GM13976 (cell line): ENCODE data around the gene GARIN5A.

Source experiments
- DNase-seq: peaks from one replicate; pipeline ENCODE4 v3.0.0; 2012; ENCODE audit warnings: low spot score
- CTCF ChIP-seq: IDR thresholded peaks from 2 replicates; pipeline ENCODE4 v1.5.1; 2012; ENCODE audit warnings: borderline replicate concordance, mild to moderate bottlenecking; ENCODE audit not compliant: insufficient read depth; ENCODE audit errors: extremely low read depth, missing control alignments, control extremely low read depth
- in situ Hi-C: fragments of 300-500 bp; cut with MboI; formaldehyde crosslinking; loops from one replicate; pipeline ENCODE4 v1.12.0; 2022; ENCODE audit warnings: low sequenced_read_pairs, mixed read lengths, inconsistent platforms; ENCODE audit not compliant: unreplicated experiment

GARIN5A gene

DNA sequence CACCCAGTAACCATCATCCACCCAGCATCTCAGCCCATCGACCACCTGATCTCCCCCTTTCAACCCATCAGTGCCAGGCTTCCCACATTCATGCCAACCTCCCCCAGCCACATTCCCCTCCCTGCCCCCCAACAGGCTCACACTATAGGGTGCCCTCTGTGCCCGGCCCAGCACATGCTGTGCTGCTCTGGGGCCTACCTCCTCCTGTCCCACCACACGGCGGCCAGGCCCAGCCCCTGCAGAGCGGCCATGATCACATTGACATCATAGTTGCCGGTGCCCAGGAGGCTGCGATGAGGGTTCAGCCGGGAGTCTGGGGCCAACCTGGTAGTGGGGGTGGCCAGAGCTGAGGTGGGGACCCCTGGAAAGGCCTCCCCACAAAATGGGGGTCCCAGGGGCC is 30.7 kb upstream of the GARIN5A start:
- DNase-seq, result no peak
- in situ Hi-C loops, result no loop called here
- no peak for TF ChIP-seq CTCF

DNA sequence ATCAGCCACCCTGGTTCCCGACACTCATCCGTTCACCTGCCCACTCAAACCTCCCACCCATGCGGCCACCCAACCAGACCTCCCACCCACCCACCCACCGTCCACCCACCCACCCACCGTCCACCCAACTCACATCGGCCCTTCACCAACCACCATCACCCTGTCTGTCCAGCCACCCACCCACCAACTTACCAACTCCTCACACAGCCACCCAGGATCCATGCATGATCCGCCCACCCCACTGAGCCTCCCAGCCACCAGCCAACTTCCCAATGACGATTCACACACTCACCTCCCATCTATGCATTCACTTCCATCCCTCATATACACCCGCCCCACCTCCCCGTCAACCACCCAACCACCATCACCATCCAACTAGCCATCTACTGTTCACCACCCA is 30.1 kb upstream of the GARIN5A start:
- no peak for TF ChIP-seq CTCF
- in situ Hi-C loops, result no loop called here
- DNase-seq, result no peak

DNA sequence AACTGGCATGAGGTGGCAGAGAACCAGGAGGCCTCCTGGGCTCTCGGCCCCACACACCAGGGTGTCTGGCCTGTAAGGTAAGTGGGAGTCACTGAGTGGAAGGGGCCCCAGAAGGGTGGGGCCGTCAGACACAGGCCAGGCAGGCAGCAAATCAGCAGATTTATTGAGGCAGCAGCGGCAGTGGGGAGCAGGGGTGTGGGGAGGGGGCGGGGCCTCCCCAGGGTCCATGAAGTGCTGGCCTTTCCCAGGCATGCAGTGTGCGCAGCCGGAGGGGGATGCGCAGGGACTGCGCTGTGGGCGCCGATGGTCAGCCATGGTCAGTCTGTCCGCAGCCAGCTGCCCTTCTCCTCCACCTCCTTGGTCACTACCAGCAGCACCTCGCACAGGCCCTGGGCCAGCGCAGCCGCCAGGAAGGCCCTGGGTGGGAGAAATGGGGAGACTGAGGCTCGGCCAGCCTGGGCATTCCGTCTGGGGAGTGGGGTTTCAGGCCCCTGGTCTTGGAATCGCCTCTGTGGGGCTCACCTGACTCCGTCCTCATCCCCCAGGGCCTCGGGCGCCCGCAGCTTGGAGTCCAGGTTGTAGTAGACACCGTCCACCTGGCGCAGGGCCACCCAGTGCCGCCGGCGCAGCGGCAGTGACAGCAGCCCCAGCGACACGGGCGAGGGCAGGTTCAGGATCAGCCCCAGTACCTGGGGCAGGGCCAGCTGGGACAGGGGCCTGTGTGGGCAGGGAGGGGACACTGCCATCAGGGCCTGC is 29.4 kb upstream of the GARIN5A start:
- no peak for DNase-seq
- in situ Hi-C loops, result no loop called here
- no peak for TF ChIP-seq CTCF

DNA sequence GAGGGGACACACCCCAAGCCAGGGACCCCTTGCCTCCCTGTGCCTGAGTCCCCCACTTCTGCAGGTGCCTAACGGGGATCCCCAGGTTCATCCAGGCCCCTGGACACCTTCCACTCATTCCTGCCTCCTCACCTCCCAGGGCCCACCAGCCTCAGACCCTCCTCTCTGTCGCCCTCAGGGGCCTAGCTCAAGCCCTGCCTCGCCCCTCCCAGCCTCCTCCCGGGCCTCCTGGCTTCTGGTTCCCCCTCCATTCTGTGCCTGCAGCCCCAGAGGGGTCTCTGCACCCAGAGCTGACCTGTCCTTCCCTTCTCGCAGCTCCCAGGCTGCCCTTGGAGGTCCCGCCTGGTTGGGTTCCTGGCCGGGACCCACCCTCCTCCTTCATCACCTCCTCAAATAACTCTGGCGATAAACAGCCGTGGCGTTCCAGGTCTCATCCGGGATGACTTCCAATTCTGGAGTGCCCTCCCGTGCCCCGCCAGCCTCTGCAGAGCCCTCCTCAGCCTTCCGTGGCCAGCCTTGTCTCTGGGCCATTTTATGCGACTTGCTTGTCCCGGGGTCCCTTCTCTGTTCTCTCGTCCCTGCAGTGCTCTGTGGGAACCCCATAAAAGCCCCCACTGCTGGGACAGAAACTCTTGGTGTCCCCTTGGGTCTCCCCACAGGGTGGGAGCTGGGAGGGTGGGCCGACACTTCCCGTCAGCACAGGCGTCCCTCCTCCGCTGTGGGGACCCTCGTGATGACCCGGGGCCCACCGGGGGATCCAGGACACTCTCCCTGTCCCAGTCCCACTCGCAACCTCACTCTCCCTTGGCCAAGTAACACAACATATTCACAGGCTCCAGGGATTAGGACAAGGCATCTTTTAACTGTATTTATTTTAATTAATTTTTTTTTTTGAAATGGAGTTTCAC is 25.2 kb upstream of the GARIN5A start:
- no peak for DNase-seq
- TF ChIP-seq CTCF, result no peak

GRCh38 chr19:50501186-50501567 is 24.5 kb upstream of the GARIN5A start:
- DNase-seq, result no peak
- in situ Hi-C loops, result no loop called here
- no peak for TF ChIP-seq CTCF

More for the DNA sequence above, 25.2 kb upstream of the GARIN5A start:
- in situ Hi-C loops, result no loop called here

DNA sequence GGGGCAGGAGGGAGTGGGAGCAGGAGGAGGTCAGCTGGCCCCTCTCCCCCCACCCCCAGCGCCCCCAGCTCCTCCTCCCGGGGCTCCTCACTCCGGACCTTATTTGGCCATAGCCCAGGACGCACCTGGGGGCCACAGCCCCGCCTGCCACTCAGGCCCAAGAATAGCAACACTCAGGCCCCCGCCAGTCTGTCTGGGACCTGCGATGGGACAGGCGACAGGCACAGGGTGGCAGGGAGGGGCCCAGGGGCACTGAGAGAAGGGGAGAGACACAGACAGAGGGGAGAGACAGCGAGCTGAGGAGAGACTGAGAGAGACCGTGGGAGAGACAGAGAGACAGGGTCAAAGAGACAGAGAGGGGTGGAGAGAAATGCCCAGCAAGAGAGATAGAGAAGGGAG is 24.1 kb upstream of the GARIN5A start:
- in situ Hi-C loops, result no loop called here
- no peak for DNase-seq
- TF ChIP-seq CTCF, result no peak
